ENCODE results near the gene TFAP2A. TPM values are rescaled to one million over a fixed set of nuclear protein-coding genes. Genes with fewer than 3 reads are reported as not detected.

The TFAP2A gene
- total and polyA plus RNA-seq, 2 donors from 2014 or later: 10.1 to 16.2 TPM

GRCh38 chr6:10391299-10391630 is 23.6 kb downstream of the TFAP2A start:
- Histone ChIP-seq H3K4me1 (ENCODE audit: control insufficient read depth in 2 of 3, insufficient read depth in 2 of 3, low read depth in 1 of 3, low read length in 3 of 3) (no peaks in the 10 kb centered on the region), H3K9ac (ENCODE audit: low read length in 3 of 3) (no peak overlapping the region), H3K36me3 (ENCODE audit: control insufficient read depth in 2 of 3, insufficient read depth in 3 of 3, low read length in 3 of 3) (no peaks in the 10 kb centered on the region), H3K4me3 (ENCODE audit: low read length in 3 of 3) (no peak overlapping the region), H3K27ac (ENCODE audit: low read depth in 2 of 2, low read length in 2 of 2) (no peak overlapping the region), H3K9me3 (ENCODE audit: control insufficient read depth in 2 of 3, insufficient read depth in 1 of 3, low read length in 3 of 3) (peaks cover 0 to 4% (median 0%) of the 10 kb centered on the region in 3 donors), H3K27me3 (ENCODE audit: control insufficient read depth, insufficient read depth, low read length) (peaks cover 84% of the 10 kb centered on the region)
- intact Hi-C loops (cut with DNase I): no loop called here
- FAIRE-seq: no peak
- TF ChIP-seq CTCF (IDR thresholded peaks at IDR 0.05; ENCODE audit: borderline replicate concordance, extremely low read depth, insufficient read depth): no peak
- peak in 1 of 5 donors; percentile 8 for DNase-seq

DNA sequence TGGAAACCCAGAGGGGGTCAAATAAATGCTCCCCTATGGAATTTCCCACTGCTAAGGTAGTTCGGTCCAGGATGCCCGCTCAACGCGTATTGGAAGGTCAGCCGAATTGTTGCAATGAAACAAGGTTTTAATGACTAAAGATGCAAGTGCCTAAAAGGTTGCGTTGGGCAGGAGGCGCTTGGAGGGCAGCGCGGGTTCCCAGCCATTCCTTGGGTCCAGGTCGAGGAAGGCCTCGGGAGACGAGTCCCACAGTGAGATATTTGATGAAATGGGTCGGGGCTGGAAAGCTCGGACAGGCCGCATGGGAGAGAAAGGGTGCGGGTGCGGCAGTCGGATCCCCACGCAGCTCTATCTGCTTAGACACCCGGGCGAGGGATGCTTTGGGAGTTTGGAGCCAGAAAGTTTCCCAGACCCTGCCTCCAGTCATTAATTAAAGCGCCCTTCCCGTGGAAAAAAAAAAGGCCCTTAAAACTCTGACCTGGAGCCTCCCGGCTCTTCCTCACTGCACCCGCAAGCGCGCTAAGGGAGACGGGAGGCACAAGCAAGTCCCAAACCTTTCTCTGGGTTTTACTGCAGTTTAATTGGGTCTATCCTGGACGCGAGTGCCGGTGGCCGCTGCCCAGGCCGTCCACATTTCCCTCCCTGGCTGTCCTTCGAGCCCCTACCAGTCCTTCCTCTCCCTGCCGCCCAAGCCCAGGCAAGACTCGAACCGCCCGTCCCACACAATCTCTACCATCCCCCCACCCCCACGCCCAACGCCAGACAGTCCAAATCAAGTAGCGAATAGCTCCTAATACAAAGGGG is 24.2 kb downstream of the TFAP2A start:
- FAIRE-seq: no peak
- TF ChIP-seq CTCF (IDR thresholded peaks at IDR 0.05; ENCODE audit: borderline replicate concordance, extremely low read depth, insufficient read depth): no peak

DNA sequence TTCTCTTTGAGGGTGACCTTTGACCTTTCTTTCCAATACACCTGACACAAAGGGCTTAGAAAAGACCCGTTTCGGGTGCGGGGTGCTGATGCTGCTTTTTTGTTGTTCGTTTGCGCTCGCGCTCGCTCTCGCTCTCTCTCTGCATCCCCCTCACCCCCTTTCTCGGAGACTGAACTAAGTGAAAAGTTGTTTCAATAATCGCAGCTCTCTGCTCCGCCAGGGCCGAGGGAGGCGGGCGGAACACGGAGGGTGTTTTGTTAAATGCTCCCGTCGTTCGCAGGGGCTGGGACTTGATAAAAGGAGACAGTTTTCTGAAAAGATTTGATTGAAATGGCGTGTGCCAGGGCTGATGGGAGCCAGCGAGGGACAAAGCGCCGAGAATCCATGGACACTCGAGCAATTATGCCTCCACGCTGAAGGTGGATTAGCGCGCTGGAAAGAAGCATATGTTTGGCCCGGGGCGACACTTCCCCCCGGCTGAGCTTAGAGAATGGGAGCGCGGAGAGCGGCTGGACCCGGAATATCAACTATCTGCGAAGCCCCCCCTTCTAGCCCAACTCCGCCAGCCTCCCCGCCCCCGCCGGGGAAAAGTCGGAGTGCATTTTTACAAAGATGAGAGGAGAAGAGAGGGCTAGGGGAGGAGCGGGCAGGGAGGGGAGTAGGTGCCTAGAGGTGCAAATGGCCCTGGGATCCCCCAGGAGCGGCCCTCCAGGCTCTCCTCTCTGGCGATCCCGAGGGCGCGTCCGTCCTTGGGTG is 25.0 kb downstream of the TFAP2A start:
- Histone ChIP-seq H3K27me3 (ENCODE audit: control insufficient read depth, insufficient read depth, low read length) (peaks cover 82% of the 10 kb centered on the region), H3K4me1 (ENCODE audit: control insufficient read depth in 2 of 3, insufficient read depth in 2 of 3, low read depth in 1 of 3, low read length in 3 of 3) (no peaks in the 10 kb centered on the region), H3K4me3 (ENCODE audit: low read length in 3 of 3) (no peak overlapping the region), H3K36me3 (ENCODE audit: control insufficient read depth in 2 of 3, insufficient read depth in 3 of 3, low read length in 3 of 3) (no peaks in the 10 kb centered on the region), H3K9me3 (ENCODE audit: control insufficient read depth in 2 of 3, insufficient read depth in 1 of 3, low read length in 3 of 3) (no peaks in the 10 kb centered on the region), H3K9ac (ENCODE audit: low read length in 3 of 3) (no peak overlapping the region), H3K27ac (ENCODE audit: low read depth in 2 of 2, low read length in 2 of 2) (no peak overlapping the region)
- intact Hi-C loops (cut with DNase I): no loop called here
- TF ChIP-seq CTCF (IDR thresholded peaks at IDR 0.05; ENCODE audit: borderline replicate concordance, extremely low read depth, insufficient read depth): no peak
- FAIRE-seq: no peak
- DNase-seq: peak in 3 of 5 donors; percentile 18 to 44 (median 20)

More for the DNA sequence above, 24.2 kb downstream of the TFAP2A start:
- intact Hi-C loops (cut with DNase I): no loop called here
- Histone ChIP-seq H3K36me3 (ENCODE audit: control insufficient read depth in 2 of 3, insufficient read depth in 3 of 3, low read length in 3 of 3) (no peaks in the 10 kb centered on the region), H3K4me3 (ENCODE audit: low read length in 3 of 3) (no peak overlapping the region), H3K4me1 (ENCODE audit: control insufficient read depth in 2 of 3, insufficient read depth in 2 of 3, low read depth in 1 of 3, low read length in 3 of 3) (no peaks in the 10 kb centered on the region), H3K9me3 (ENCODE audit: control insufficient read depth in 2 of 3, insufficient read depth in 1 of 3, low read length in 3 of 3) (peaks cover 0 to 2% (median 0%) of the 10 kb centered on the region in 3 donors), H3K27me3 (ENCODE audit: control insufficient read depth, insufficient read depth, low read length) (peaks cover 83% of the 10 kb centered on the region), H3K27ac (ENCODE audit: low read depth in 2 of 2, low read length in 2 of 2) (no peak overlapping the region), H3K9ac (ENCODE audit: low read length in 3 of 3) (no peak overlapping the region)
- peak in 2 of 5 donors; percentile 22 to 25 for DNase-seq

Measured in kidney (tissue), 14 donors.